ENCODE measurements around the gene GATA3. TPM values are rescaled to one million over a fixed set of nuclear protein-coding genes. Genes with fewer than 3 reads are reported as not detected.

Gene GATA3
- total RNA-seq, 1 donor: 7.3 TPM

DNA sequence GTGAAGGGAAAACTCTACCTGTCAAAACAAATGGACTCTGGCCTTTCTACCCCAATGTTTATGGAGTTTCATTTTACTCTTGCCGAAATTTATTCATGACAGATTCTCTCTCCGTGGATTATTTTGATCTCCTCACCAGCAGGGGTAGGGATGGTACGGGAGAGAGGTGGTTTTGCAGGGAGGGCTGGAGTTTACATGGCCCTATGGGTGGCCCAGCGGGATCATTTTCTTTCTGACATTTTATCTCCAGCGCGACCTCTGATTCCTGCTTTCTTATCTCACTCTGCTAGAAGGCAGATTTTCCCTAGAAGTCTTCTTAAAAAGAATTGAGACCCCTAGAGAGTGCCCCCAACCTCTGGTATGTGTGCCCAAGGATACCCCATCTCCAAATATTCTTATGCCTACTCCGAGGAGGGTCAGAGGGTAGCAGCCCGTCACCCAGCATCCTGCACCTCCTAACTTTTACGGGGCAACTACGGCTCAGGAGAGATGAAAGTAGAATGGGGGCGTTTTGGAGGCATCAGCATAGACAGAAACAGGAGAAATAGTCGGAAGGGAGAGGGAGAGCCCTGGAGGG lies 10.1 kb upstream of the GATA3 start:
- H3K9me3 ChIP-seq (ENCODE audit: low read depth, low read length): no peaks in the 10 kb centered on the region
- peaks cover 45% of the 10 kb centered on the region for H3K4me1 ChIP-seq (ENCODE audit: insufficient read depth, low read length)
- H3K4me3 ChIP-seq (ENCODE audit: low read length): no peak overlapping the region
- peaks cover 98% of the 10 kb centered on the region for H3K27me3 ChIP-seq (ENCODE audit: insufficient read depth, low read length)

- H3K4me3 ChIP-seq (ENCODE audit: low read length): no peak overlapping the region
- H3K9me3 ChIP-seq (ENCODE audit: low read depth, low read length): no peaks in the 10 kb centered on the region
- H3K27me3 ChIP-seq (ENCODE audit: insufficient read depth, low read length): peaks cover 98% of the 10 kb centered on the region
- peaks cover 52% of the 10 kb centered on the region for H3K4me1 ChIP-seq (ENCODE audit: insufficient read depth, low read length)
Measured at GRCh38 chr10:8044908-8045725, 9.4 kb upstream of the GATA3 start.

- Histone ChIP-seq H3K4me3 (ENCODE audit: low read length) (no peak overlapping the region), H3K4me1 (ENCODE audit: insufficient read depth, low read length) (peaks cover 60% of the 10 kb centered on the region), H3K27me3 (ENCODE audit: insufficient read depth, low read length) (peaks cover 98% of the 10 kb centered on the region), H3K9me3 (ENCODE audit: low read depth, low read length) (no peaks in the 10 kb centered on the region)
Measured at GRCh38 chr10:8045726-8046494, 8.6 kb upstream of the GATA3 start.

GRCh38 chr10:8047452-8048280 lies 6.8 kb upstream of the GATA3 start:
- H3K27me3 ChIP-seq (ENCODE audit: insufficient read depth, low read length): peaks cover 95% of the 10 kb centered on the region
- no peaks in the 10 kb centered on the region for H3K9me3 ChIP-seq (ENCODE audit: low read depth, low read length)
- peaks cover 70% of the 10 kb centered on the region for H3K4me1 ChIP-seq (ENCODE audit: insufficient read depth, low read length)
- no peak overlapping the region for H3K4me3 ChIP-seq (ENCODE audit: low read length)

DNA sequence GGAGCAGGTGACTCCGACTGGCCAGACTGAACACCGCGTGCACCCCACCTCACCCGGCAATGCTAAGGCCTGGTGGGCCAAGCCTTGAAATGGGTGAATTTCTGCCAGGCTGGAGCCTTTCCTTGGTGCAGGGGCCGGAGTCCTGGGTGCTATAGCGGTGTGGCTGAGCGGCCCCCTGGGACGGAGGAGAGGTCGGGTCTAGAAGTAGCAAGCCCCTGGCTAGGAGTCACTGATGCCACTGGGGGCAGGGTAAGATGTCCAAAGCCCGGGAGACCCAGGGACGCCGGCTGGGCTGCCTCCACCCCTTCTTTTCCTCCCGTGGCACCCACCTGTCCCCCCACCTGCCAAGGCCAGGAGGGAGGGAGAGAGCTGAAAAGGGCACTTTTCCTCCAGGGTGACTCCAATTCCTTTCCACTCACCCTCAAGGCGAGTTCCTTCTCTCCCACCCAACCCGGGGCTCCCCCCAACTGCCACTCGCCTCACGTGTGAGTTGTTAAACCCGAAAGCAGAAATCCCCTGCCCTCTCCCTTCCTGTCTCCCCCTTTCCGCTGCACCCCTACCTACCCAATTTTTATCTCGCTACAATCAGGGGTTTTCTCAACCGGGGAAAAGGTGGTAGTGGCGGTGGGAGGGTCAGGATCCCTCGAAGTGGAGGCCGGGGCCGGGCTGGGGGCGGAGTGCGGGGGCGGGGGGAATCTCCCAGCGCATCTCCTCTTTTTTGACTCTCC lies 6.0 kb upstream of the GATA3 start:
- Histone ChIP-seq H3K9me3 (ENCODE audit: low read depth, low read length) (no peaks in the 10 kb centered on the region), H3K4me3 (ENCODE audit: low read length) (no peak overlapping the region), H3K4me1 (ENCODE audit: insufficient read depth, low read length) (peaks cover 76% of the 10 kb centered on the region), H3K27me3 (ENCODE audit: insufficient read depth, low read length) (peaks cover 94% of the 10 kb centered on the region)

DNA sequence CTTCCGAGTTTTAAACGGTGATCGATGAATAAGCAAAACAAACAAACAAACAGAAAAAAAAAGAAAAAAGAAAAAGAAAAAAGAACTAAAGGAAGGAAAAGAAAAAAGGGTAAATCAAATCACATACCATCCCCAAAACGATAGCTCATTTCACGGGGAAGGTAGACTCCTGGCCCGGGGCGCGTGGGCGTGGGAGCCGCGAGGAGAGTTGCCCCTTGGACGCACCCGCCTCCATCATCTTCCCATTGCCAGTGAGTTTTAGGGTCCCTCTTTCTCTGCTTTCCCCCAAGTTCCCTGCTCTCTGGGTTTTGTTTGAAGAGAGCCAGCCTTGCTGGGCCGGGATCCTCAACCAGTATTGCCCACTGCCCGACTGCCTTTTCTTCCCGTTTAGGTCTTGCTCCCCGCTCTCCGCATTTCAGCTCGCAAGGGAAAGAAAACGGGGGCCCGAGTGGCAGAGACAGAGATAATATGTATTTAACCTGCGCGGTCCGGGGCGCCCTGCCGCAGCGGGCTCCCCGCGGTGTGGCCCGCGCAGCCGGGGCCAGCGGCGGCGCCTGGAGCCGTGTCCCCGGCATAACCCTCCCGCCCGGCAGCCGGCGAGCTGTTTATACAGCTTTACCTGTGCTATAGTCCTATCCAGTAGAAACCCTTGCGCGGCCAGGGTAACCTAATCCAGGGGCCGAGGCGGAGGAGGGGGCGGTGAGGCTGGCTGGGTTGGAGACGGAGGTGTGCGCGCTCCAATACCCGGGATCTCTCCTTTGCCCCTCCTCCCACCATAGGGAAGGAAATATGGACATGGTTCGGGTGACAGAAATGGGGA lies 5.2 kb upstream of the GATA3 start:
- H3K9me3 ChIP-seq (ENCODE audit: low read depth, low read length): no peaks in the 10 kb centered on the region
- peaks cover 92% of the 10 kb centered on the region for H3K27me3 ChIP-seq (ENCODE audit: insufficient read depth, low read length)
- peaks cover 78% of the 10 kb centered on the region for H3K4me1 ChIP-seq (ENCODE audit: insufficient read depth, low read length)
- H3K4me3 ChIP-seq (ENCODE audit: low read length): peak overlapping the region; percentile 12

DNA sequence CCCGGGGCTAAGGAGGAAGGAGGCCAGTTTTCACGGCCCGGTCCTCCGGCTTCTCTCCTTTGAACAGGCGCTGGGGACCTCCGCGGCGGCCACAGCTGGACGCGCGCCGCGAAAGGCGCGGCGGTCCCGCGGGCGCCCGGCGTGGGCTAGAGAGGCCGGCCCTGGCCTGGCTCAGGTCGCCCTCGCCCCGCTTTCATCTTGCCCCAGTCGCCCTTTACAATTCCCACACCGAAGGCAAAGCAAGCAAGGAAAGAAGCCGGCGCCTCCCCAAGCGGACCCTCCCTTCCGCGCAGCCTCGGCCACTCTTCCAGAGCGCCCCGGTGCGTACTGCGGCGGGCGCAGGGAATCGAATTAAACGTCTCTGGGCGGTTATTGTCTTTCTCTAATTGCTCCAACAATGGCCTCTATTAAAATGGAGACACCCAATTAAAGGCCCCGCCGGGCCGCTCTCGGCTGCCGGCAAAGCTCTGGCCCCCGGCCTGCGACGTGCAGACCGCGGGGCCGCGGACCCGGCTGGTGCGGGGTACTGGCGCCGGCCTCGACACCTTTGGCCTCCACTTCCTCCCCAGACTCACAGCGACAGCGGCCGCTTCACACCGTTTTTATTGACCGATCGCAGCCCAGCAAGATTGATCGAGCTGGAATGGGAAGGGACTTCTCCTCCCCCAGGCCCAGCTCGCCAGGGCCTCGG lies 4.5 kb upstream of the GATA3 start:
- peaks cover 89% of the 10 kb centered on the region for H3K27me3 ChIP-seq (ENCODE audit: insufficient read depth, low read length)
- peaks cover 76% of the 10 kb centered on the region for H3K4me1 ChIP-seq (ENCODE audit: insufficient read depth, low read length)
- no peaks in the 10 kb centered on the region for H3K9me3 ChIP-seq (ENCODE audit: low read depth, low read length)
- peak overlapping the region; percentile 12 for H3K4me3 ChIP-seq (ENCODE audit: low read length)

GRCh38 chr10:8050556-8051108 lies 3.9 kb upstream of the GATA3 start:
- H3K4me3 ChIP-seq (ENCODE audit: low read length): no peak overlapping the region
- H3K9me3 ChIP-seq (ENCODE audit: low read depth, low read length): no peaks in the 10 kb centered on the region
- H3K4me1 ChIP-seq (ENCODE audit: insufficient read depth, low read length): peaks cover 74% of the 10 kb centered on the region
- peaks cover 88% of the 10 kb centered on the region for H3K27me3 ChIP-seq (ENCODE audit: insufficient read depth, low read length)

- Histone ChIP-seq H3K4me3 (ENCODE audit: low read length) (no peak overlapping the region), H3K27me3 (ENCODE audit: insufficient read depth, low read length) (peaks cover 86% of the 10 kb centered on the region), H3K4me1 (ENCODE audit: insufficient read depth, low read length) (peaks cover 76% of the 10 kb centered on the region), H3K9me3 (ENCODE audit: low read depth, low read length) (no peaks in the 10 kb centered on the region)
Measured at GRCh38 chr10:8051109-8051821, 3.2 kb upstream of the GATA3 start.

DNA sequence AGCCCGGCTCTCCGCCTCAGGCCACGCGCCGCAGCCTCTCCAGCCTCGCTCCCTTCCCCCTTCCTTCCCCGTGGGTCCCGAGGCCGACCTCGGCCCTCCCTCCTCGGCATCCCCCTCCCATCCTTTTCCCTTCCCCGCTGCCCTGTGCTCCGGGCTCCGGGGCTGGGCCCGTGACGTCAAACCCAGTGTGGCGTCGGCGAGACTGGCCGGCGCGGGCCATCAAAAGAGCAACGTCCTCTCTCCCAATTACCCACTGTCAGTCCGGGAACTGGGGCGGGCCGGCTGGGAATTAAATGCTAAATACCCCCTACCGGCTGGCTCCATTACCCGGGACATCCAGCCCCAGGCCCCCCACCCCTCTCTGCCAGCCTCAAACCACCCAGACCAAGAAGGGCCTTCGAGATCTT lies 2.6 kb upstream of the GATA3 start:
- peaks cover 76% of the 10 kb centered on the region for H3K4me1 ChIP-seq (ENCODE audit: insufficient read depth, low read length)
- no peaks in the 10 kb centered on the region for H3K9me3 ChIP-seq (ENCODE audit: low read depth, low read length)
- peaks cover 86% of the 10 kb centered on the region for H3K27me3 ChIP-seq (ENCODE audit: insufficient read depth, low read length)
- H3K4me3 ChIP-seq (ENCODE audit: low read length): no peak overlapping the region

GRCh38 chr10:8052341-8052955 lies 2.0 kb upstream of the GATA3 start:
- Histone ChIP-seq H3K27me3 (ENCODE audit: insufficient read depth, low read length) (peaks cover 86% of the 10 kb centered on the region), H3K4me1 (ENCODE audit: insufficient read depth, low read length) (peaks cover 78% of the 10 kb centered on the region), H3K4me3 (ENCODE audit: low read length) (no peak overlapping the region), H3K9me3 (ENCODE audit: low read depth, low read length) (no peaks in the 10 kb centered on the region)

- peaks cover 86% of the 10 kb centered on the region for H3K27me3 ChIP-seq (ENCODE audit: insufficient read depth, low read length)
- no peaks in the 10 kb centered on the region for H3K9me3 ChIP-seq (ENCODE audit: low read depth, low read length)
Measured at GRCh38 chr10:8052956-8053445, 1.5 kb upstream of the GATA3 start.

More at GRCh38 chr10:8052956-8053445, 1.5 kb upstream of the GATA3 start:
- peaks cover 81% of the 10 kb centered on the region for H3K4me1 ChIP-seq (ENCODE audit: insufficient read depth, low read length)
- no peak overlapping the region for H3K4me3 ChIP-seq (ENCODE audit: low read length)
